HG02610 (cell line): ENCODE data around the gene ING5.
A peak's percentile ranks its signal among the peaks of the same experiment; 100 is the strongest.
"Not testable (repeated sequence)": the region's sequence is repeated elsewhere in the genome, so short reads cannot be mapped to it uniquely, and the experiment has no call there.

Source experiments
- ATAC-seq: cut with Tn5 transposase; IDR thresholded peaks from one replicate; pipeline ENCODE4 v1.9.1; 2021; ENCODE audit warnings: mild to moderate bottlenecking, moderate library complexity; ENCODE audit not compliant: unreplicated experiment

Gene ING5

DNA sequence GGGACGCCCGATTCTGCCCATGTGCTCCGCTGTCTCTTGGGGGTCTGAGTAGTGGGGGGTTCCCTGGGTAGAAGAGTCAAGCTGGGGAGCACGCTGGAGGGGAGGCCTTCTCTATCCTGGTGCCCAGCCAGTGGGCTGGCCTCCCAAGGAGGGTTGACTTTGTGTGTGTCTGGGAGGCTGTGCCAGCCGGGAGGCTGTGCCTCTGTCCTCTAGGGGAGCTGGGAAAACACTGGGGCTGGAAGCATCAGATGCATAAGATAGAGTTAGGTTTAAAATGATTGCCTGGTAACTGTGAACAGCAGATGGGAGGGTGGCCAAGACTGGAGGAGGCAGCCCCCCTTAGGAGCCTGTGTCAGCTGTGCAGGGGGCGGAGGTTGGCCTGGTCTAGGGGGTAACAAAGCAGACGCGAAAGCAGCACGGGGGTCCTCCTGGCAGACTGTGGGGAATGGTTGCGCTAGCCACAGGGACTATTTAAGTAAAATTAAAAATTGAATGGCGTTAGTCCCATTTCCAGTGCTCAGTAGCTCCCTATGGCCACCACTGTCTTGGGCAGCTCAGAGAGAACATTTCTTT is 1.3 kb downstream of the ING5 start:
- no peak for ATAC-seq

DNA sequence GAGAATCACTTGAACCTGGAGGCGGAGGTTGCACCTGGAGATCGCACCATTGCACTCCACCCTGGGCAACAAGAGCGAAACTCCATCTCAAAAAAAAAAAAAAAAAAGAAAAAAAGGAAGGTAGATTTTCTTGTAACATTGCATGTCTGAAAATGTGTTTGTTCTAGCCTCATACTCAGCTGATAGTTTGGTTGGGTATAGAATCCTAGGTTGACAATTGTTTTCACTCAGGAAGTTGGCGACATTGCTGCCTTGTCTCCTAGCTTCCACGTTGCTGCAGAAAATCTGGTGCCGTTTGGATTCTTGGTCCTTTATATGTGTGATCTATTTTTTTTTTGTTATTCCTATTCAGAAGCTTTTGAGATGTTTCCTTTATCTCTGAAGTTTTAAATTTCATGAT is 4.7 kb downstream of the ING5 start:
- no peak for ATAC-seq

DNA sequence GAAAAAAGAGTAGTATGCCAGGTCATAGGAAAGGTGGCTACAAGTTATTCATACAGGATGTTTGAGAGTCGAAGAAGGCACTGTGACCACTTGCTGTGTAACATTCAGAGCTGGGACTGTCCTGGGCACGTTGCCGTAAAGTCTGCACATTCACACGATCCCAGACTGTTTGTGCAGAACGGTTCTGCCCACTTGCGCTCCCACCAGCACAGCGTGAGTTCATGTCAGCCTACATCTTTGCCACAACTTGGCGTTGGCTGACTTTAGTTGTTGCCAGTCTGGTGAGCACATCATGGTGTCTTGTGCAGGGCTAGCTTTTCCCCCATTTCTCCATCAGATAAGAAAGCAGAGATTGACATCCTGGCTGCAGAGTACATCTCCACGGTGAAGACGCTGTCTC is 7.0 kb downstream of the ING5 start:
- no peak for ATAC-seq

DNA sequence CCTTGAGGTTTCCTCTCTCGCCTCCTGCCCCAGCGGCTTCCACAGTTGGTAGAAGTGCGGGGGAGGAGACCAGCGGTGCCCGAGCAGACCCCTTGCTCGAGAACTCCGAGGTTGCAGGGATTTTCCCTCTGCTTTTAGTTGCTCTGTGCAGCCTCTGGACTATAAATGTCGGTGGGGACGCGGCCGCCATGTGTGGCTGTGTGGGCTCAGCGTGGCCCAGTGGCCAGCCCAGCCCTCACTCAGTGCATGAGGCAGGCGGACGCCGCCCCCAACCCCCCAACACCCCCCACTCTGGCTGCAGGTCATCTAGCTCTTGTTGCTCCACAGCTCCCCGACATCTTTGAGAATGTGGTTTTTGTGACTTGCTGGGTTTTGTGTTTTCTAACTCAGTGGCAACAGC is 17.3 kb downstream of the ING5 start:
- ATAC-seq = no peak

DNA sequence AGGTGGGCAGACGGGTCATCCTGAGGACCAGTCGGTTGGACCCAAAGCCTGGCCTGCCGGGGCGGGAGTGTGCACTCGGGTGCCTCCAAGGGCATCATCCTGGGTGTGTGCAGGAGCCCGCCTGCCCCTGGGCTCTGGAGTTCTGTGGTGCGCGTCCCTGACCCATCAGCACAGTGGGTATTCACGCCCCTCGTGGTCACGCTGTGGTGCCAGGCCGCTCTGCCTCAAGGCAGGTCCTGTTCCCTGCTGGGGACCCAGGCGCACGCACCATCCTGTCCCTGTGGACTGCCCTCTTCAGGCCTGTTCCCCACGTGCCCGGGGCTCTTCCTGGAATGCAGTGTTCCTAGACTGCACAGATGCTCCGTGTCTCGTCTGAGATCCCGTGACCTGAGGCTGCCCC is 18.3 kb downstream of the ING5 start:
- ATAC-seq = no peak

DNA sequence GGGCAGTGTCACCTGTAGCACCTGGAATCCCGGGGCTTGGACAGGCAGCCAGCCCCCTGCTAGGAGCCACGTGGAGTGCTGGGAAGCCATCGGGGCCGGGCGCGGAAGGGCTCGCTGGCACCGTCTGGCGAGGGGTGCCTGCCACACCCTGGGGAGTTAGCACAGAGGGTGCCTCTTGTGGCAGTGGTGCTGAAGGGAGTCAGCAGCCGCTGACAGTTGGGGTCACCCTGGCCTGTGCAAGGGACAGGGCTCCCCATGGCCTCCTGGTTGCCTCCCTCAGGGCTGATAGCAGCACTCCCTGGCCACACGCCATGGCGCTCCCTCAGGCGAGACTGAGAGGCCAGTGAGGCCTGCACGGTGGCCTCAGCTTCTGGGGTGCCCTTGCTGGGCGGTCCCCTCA is 18.7 kb downstream of the ING5 start:
- no peak for ATAC-seq

DNA sequence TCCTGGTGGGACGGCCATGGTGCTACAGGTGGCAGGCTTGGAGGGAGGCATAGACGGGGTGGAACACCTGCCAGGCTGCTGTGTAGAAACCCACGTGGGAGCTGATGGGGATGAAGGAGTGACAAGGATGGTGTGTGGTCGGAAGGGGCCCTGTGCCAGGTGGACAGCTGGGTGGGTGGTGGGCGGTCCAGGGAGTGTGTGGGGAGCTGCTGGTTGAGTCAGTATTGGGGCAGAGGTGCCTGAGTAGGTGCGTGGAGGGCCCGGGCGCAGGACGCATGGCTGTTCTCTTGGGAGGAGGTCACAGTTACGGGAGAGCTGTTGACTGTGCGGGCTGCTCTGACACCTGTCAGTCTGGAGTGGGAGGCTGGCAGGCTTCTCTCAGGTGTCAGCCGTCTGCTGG is 20.0 kb downstream of the ING5 start:
- ATAC-seq = no peak

DNA sequence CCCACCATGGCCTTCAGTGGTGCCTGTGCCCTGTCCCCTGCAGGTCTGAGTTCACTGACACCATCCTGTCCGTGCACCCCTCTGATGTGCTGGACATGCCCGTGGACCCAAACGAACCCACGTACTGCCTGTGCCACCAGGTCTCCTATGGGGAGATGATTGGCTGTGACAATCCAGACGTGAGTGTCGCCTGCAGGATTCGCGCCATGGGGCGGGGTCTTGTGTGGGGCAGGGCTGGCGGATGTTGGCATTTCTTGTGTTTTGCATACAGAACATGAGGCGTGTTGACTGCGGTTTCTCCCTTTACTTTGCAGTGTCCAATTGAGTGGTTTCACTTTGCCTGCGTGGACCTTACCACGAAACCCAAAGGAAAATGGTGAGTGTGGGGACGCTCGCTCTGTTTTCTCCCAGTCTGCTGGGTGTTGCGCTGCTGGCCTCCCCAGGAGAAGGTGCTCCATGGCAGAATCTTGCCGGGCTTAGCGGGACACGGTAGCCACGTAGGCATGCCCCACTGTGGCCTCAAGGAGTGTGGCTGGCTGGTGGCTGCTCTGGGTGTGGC is 21.1 kb downstream of the ING5 start:
- no peak for ATAC-seq

GRCh38 chr2:241724259-241724974 is 22.6 kb downstream of the ING5 start:
- ATAC-seq = no peak

DNA sequence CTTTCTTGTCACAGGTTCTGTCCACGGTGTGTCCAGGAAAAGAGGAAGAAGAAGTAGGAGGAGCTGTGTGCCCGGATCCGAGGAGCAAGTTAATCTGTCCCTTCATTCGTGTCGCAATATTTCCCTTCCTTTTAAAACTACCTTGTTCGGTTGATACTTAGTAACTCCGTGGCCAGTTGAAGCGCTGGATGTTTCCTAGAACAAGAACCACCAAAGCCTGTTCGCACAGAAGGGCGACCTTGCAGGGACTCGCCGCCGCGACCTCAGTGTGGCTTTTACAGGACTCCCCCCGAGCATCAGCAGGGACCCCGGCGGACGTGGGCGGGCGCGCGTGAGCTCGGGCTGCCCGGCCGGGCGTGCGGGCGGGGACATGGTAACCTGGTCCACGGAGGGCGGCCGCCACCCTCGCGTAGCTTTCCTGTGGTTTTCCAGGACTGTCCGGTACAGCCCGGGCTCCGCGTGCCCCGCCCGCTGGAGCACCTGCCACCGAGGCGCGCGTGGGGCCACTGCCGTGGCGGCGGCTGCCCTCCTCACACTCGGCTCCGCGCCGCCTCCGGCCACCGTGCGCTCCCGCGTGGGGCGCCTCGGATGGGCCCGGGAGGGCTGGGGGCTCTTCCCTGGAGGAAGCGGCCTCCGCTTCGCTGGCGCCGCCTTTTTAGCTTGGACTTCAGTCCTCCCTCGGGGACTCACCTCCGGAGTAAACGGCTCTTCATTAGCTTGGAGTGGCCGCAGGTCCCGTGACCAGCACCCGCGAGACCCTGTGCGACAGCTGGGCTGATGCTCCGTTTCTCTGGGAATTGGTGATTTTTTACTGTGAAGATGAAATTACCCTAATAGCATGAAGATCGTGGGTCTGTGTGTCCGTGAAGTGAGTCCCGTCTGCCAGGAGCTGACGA is 23.4 kb downstream of the ING5 start:
- no peak for ATAC-seq

GRCh38 chr2:241726459-241726858 is 24.6 kb downstream of the ING5 start:
- no peak for ATAC-seq

DNA sequence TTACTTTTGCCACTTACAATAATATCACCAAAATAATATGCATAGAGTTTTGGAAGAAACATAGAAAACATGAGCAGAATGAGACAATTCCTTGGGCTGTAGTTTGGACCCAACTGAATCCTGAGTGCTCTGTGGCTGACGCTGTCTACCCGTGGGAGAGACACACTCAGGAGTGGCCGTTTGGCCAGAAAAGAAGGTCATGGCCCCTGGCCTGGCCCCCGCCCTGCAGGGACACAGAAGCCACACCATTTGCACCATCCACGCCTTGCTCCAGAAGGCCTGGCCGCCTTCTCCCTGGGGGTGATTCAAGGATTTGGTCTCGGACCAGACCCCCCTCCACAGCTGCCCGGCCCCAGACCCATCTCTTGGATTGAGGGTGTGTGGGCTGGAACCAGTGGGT is 26.2 kb downstream of the ING5 start:
- no peak for ATAC-seq

- no peak for ATAC-seq
Measured at GRCh38 chr2:241728627-241729026, 26.8 kb downstream of the ING5 start.

DNA sequence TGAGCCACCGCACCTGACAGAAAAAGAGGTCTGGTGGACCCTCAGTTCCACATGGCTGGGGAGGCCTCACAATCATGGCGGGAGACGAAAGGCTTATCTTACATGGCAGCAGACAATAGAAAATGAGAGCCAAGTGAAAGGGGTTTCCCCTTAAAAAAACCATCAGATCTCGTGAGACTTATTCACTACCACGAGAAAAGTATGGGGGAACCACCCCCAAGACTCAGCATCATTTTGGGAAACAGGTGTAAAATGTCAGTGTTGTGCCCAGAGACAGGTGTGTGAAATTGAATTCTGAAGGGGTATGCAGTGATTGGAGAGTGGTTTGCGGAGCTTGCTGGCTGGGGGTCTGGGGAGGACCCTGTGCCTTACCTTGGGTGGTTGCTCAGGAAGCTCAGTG is 28.0 kb downstream of the ING5 start:
- no peak for ATAC-seq

DNA sequence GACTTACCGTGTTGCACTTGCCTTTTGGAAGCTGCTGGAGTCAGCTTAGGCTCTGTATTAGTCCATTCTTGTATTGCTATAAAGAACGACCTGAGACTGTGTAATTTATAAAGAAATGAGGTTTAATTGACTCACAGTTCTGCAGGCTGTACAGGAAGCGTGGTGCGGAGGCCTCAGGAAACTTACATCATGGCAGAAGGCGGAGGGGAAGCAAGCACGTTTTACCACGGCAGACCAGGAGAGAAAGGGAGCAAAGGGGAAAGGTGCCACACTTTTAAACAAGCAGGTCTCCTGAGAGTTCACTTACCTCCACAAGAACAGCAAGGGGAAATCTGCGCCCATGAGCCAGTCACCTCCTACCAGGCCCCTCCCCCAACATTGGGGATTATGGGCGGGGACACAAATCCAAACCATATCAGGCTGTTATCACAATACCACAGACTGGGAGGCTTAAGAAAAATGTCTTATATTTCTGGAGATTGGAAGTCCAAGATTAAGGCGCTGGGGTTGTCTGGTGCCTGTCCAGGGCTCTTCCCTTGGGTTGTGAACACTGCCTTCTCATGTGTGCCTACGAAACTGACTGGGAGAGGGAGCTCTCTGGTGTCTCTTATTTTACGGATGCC is 28.9 kb downstream of the ING5 start:
- ATAC-seq = no peak

- not testable (repeated sequence) for ATAC-seq
Measured at GRCh38 chr2:241732513-241733186, 30.8 kb downstream of the ING5 start.

DNA sequence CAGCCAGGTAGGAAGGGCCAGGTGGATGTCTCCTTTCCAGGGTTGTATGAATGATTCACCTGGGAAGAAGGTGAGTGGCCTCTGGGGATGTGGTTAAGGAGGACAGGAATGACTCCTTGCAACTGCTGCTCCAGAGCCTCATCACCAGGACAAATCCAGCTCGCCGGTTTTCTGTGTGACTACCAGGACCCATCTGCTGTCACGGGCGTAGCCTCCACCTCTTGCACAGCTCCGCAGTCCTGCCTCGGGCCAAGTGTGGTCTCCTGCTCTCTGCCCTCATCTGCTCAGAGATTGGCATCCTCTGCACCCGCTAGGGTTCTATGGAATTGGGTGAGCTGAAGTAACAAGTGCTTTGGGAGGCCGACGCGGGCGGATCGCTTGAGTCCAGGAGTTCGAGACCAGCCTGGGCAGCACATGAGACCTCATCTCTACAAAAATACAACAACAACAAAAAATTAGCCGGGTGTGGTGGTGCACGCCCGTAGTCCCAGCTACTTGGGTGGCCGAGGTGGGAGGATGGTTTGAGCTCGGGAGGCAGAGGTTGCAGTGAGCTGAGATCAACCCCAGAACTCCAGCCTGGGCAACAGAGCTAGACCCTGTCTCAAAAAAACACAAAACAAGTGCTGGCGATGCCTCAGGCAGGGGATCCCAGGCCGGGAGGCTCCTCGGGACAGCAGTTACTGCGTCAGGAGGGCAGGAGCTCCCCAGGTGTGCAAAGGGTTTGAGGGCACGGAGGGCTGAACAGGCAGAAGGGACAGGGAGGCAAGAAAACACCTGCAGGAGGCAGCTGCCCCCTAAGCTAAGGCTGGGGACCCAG is 31.8 kb downstream of the ING5 start:
- ATAC-seq = no peak

DNA sequence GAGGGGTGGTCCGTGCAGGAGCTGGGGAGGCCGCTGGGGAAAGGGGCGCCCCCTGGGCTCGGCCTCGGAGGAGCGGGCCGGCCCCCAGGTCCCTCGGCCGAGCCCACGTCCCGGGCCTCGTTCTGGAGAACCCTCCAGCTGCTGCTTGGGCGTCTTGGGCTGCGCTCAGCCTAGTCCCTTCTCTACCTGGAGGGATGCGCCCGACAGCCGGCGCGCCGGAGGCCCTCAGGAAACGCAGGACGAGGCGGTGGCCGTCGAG is 32.3 kb downstream of the ING5 start:
- peak; percentile 23 for ATAC-seq

DNA sequence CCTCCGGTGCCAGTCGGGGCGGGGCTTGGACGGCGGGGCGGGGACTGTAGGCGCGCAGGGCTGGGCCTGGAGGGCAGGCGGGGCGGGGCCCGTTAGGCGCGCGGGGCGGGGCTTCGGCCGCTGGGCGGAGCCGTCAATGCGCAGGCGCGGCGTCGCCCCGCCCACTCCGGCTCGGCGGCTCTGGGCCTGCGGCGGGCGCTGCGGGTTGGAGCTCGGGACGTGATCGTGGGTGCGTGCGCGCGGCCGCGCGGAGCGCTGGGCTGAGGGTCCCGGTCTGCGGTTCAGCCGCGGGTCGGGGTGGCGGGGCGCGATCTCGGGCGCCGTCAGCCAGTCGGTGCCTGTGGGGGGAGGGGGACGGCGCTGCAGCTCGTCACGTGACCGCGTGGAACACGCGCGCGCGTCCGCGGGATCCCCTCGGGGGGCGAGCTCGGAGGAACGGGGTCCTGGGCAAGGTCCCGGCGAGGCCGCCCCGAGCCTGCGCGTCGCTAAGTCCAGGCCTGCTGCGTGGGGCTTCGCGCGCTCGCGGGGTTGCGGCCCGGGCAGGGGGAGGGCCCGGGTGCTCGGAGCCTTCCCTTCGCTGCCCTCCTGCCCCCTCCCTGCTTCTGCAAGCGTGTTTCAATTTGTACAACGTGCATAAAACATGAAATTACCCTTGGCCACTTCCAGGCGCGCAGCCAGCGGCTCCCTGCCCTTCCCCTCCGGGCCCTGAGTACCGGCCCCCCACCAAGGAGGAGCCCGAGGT is 32.8 kb downstream of the ING5 start, which contains the start of gene D2HGDH:
Gene D2HGDH (plus strand): TSS at position 164 of the 742 bp plus-strand sequence. CDS start 595 bp downstream, outside the sequence.
- ATAC-seq = peak; percentile 79
